ENCODE data around the gene EXOC6B.

Gene EXOC6B

DNA sequence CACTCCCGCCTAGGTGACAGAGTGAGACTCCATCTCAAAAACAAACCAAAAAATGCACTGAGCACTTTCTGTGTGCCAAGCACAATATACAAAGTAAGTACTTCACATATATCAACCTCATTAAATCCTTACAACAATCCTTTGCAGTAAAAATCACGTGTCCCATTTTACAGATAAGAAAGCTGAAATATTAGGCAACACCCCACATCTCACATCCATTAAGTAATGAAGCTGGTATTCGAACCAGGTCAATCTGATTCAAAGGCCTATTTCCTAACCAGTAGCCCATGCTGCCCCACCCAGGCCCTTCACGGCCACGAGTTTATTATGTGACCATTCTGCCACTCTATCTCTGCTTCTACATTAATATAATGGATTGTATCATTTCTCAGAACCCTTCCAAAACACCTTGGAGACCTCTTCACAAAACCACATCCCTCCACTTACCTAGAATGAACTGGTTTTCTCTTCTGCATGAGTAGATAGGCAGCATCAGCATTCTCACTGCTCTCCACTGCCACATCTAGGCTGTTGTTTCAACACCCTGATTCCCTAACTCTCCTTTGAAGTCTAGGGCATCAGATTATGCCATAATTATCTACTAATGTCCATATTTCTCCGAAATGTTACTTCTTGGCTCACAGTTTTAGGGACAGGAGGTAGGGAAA is 3.1 kb upstream of the EXOC6B start:
- Histone ChIP-seq H3K4me1 (ENCODE audit: control insufficient read depth, insufficient read depth, low read length) (peaks cover 6% of the 10 kb centered on the region), H3K27ac (ENCODE audit: low read length) (no peak overlapping the region), H3K27me3 (ENCODE audit: control insufficient read depth in 1 of 2, insufficient read depth in 2 of 2, low read length in 2 of 2) (no peaks in the 10 kb centered on the region), H3K9ac (ENCODE audit: low read length in 2 of 2) (no peak overlapping the region), H3K9me3 (ENCODE audit: control insufficient read depth in 2 of 2, low read length in 2 of 2) (no peaks in the 10 kb centered on the region), H3K36me3 (ENCODE audit: control insufficient read depth in 2 of 2, insufficient read depth in 2 of 2, low read length in 2 of 2) (no peaks in the 10 kb centered on the region), H3K4me3 (ENCODE audit: low read length in 2 of 2) (no peak overlapping the region)

DNA sequence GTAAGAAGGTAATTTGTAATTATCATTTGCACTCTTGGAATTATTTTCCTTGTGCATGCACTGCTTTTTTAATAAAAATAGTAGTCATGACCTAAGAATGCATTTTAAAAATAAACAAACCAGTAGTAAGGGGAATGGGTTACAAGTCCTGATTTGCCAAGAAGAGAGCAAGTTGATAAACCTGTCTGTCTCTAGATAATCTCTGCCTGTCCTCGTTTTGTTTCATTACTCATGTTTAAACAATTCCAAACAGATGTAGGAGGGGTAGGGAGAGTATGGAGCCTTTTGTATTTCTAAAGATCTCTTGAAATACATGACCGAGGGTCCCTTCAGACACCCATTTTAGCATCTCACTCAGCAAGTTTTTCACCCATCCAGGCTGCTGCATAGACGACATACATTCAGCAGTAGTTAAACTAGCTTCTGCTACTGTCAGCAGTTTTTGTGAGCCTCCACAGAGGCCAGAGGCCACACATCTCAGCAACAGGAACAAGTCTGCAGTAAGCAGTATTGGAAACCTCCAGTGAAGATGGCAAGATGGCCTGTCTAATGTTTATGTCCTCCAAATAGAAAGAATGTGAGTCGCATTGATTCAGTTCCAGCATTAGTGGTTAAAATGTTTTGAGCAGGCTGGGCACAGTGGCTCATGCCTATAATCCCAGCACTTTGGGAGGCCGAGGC is 2.3 kb upstream of the EXOC6B start:
- Histone ChIP-seq H3K9ac (ENCODE audit: low read length in 2 of 2) (no peak overlapping the region), H3K9me3 (ENCODE audit: control insufficient read depth in 2 of 2, low read length in 2 of 2) (no peaks in the 10 kb centered on the region), H3K4me1 (ENCODE audit: control insufficient read depth, insufficient read depth, low read length) (peaks cover 7% of the 10 kb centered on the region), H3K4me3 (ENCODE audit: low read length in 2 of 2) (no peak overlapping the region), H3K36me3 (ENCODE audit: control insufficient read depth in 2 of 2, insufficient read depth in 2 of 2, low read length in 2 of 2) (no peaks in the 10 kb centered on the region), H3K27me3 (ENCODE audit: control insufficient read depth in 1 of 2, insufficient read depth in 2 of 2, low read length in 2 of 2) (no peaks in the 10 kb centered on the region), H3K27ac (ENCODE audit: low read length) (no peak overlapping the region)

DNA sequence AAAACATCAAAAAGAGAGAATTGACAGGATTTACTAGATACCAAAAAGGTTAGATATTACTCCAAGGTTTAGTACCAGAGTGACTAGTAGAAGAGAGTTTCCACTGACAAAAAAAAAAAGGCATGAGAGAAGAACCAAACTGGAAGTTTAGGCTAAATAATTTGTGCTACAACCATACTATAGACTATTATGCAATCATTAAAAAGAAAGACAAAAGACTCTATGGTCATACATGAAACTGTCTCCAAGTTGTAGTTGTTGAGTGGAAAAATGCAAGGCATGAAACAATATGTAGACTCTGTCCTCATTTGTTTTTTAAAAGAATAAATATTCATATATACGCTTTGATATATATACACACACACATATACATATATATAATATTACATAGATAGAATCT is 1.7 kb upstream of the EXOC6B start:
- Histone ChIP-seq H3K9me3 (ENCODE audit: control insufficient read depth in 2 of 2, low read length in 2 of 2) (no peaks in the 10 kb centered on the region), H3K9ac (ENCODE audit: low read length in 2 of 2) (no peak overlapping the region), H3K4me1 (ENCODE audit: control insufficient read depth, insufficient read depth, low read length) (peaks cover 7% of the 10 kb centered on the region), H3K27ac (ENCODE audit: low read length) (no peak overlapping the region), H3K27me3 (ENCODE audit: control insufficient read depth in 1 of 2, insufficient read depth in 2 of 2, low read length in 2 of 2) (no peaks in the 10 kb centered on the region), H3K36me3 (ENCODE audit: control insufficient read depth in 2 of 2, insufficient read depth in 2 of 2, low read length in 2 of 2) (no peaks in the 10 kb centered on the region), H3K4me3 (ENCODE audit: low read length in 2 of 2) (no peak overlapping the region)

DNA sequence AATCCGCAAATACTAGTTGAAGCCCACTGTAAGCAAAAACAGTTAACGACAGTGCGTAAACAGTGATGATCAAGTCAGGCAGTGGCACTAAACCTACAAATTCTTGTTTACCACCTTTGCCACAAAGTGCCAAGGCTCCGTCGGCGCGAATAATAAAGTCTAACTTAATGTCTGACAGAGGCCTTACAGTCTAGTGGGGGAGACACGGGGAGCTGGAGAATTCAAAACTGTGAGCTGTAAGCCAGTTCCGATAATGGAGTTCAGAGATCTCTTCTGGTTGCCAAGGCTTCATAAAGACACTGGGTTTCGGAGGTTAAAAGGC is 284 bp upstream of the EXOC6B start:
- peak overlapping the region; percentile 77 to 91 for H3K4me3 ChIP-seq (ENCODE audit: low read length in 2 of 2)
- no peaks in the 10 kb centered on the region for H3K36me3 ChIP-seq (ENCODE audit: control insufficient read depth in 2 of 2, insufficient read depth in 2 of 2, low read length in 2 of 2)

DNA sequence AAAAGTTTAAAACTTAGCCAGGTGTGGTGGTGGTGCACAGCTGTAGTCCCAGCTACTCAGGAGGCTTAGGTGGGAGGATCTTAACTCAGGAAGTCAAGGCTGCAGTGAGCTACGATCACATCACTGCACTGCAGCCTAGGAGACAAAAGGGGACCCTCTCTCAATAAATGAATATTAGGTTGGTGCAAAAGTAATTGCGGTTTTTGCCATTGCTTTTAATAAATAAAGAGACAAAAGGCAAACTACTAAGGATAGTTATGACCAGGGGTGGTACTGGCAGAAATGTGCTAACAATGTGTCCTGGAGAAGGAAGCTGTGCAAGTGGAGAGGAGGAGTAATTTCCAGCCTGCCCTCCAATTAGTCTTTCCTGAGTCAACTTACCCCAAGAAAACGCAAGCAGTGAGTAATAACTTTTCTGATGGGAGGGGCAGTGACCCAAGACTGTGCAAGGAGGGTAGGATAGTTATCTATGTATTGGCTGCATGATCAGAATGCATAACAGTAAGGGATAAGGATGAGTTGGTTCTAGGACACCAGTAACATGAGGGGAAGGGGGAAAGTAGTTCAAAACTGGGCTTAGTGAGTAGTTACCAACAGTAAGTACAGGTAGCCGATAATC is 1.5 kb downstream of the EXOC6B start:
- Histone ChIP-seq H3K27me3 (ENCODE audit: control insufficient read depth in 1 of 2, insufficient read depth in 2 of 2, low read length in 2 of 2) (no peaks in the 10 kb centered on the region), H3K4me3 (ENCODE audit: low read length in 2 of 2) (peak overlapping the region; percentile 77 to 91), H3K9me3 (ENCODE audit: control insufficient read depth in 2 of 2, low read length in 2 of 2) (no peaks in the 10 kb centered on the region), H3K36me3 (ENCODE audit: control insufficient read depth in 2 of 2, insufficient read depth in 2 of 2, low read length in 2 of 2) (no peaks in the 10 kb centered on the region), H3K27ac (ENCODE audit: low read length) (no peak overlapping the region), H3K9ac (ENCODE audit: low read length in 2 of 2) (peak overlapping the region in 1 of 2 donors; percentile 79), H3K4me1 (ENCODE audit: control insufficient read depth, insufficient read depth, low read length) (peaks cover 7% of the 10 kb centered on the region)

More for the DNA sequence above, 284 bp upstream of the EXOC6B start:
- no peaks in the 10 kb centered on the region for H3K9me3 ChIP-seq (ENCODE audit: control insufficient read depth in 2 of 2, low read length in 2 of 2)
- H3K9ac ChIP-seq (ENCODE audit: low read length in 2 of 2) = no peak overlapping the region
- H3K27me3 ChIP-seq (ENCODE audit: control insufficient read depth in 1 of 2, insufficient read depth in 2 of 2, low read length in 2 of 2) = no peaks in the 10 kb centered on the region
- no peak overlapping the region for H3K27ac ChIP-seq (ENCODE audit: low read length)
- peaks cover 7% of the 10 kb centered on the region for H3K4me1 ChIP-seq (ENCODE audit: control insufficient read depth, insufficient read depth, low read length)

GRCh38 chr2:72822794-72823193 is 3.0 kb downstream of the EXOC6B start:
- peaks cover 7% of the 10 kb centered on the region for H3K4me1 ChIP-seq (ENCODE audit: control insufficient read depth, insufficient read depth, low read length)
- no peaks in the 10 kb centered on the region for H3K27me3 ChIP-seq (ENCODE audit: control insufficient read depth in 1 of 2, insufficient read depth in 2 of 2, low read length in 2 of 2)
- no peaks in the 10 kb centered on the region for H3K36me3 ChIP-seq (ENCODE audit: control insufficient read depth in 2 of 2, insufficient read depth in 2 of 2, low read length in 2 of 2)
- no peak overlapping the region for H3K4me3 ChIP-seq (ENCODE audit: low read length in 2 of 2)
- no peak overlapping the region for H3K9ac ChIP-seq (ENCODE audit: low read length in 2 of 2)
- H3K27ac ChIP-seq (ENCODE audit: low read length) = no peak overlapping the region
- no peaks in the 10 kb centered on the region for H3K9me3 ChIP-seq (ENCODE audit: control insufficient read depth in 2 of 2, low read length in 2 of 2)

GRCh38 chr2:72821983-72822382 is 3.9 kb downstream of the EXOC6B start:
- Histone ChIP-seq H3K9me3 (ENCODE audit: control insufficient read depth in 2 of 2, low read length in 2 of 2) (no peaks in the 10 kb centered on the region), H3K27me3 (ENCODE audit: control insufficient read depth in 1 of 2, insufficient read depth in 2 of 2, low read length in 2 of 2) (no peaks in the 10 kb centered on the region), H3K27ac (ENCODE audit: low read length) (no peak overlapping the region), H3K4me3 (ENCODE audit: low read length in 2 of 2) (no peak overlapping the region), H3K9ac (ENCODE audit: low read length in 2 of 2) (no peak overlapping the region), H3K36me3 (ENCODE audit: control insufficient read depth in 2 of 2, insufficient read depth in 2 of 2, low read length in 2 of 2) (no peaks in the 10 kb centered on the region), H3K4me1 (ENCODE audit: control insufficient read depth, insufficient read depth, low read length) (peaks cover 7% of the 10 kb centered on the region)

DNA sequence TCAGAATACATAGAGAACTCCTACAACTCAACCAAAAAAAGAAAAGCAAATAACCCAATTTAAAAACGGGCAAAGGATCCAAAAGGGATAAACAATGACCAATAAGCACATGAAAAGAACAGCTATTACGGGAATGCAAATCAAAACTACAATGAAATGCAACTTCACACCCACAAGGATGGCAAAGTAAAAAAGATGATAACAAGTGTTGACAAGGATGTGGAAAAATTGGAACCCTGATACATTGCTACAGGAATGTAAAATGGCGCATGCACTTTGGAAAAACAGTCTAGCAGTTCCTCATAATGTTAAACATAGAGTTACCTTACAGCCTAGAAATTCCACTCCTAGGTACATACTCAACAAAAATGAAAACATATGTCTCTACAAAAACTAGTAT is 4.7 kb downstream of the EXOC6B start:
- no peaks in the 10 kb centered on the region for H3K36me3 ChIP-seq (ENCODE audit: control insufficient read depth in 2 of 2, insufficient read depth in 2 of 2, low read length in 2 of 2)
- no peaks in the 10 kb centered on the region for H3K27me3 ChIP-seq (ENCODE audit: control insufficient read depth in 1 of 2, insufficient read depth in 2 of 2, low read length in 2 of 2)
- peaks cover 7% of the 10 kb centered on the region for H3K4me1 ChIP-seq (ENCODE audit: control insufficient read depth, insufficient read depth, low read length)

GRCh38 chr2:72819501-72819900 is 6.3 kb downstream of the EXOC6B start:
- Histone ChIP-seq H3K27me3 (ENCODE audit: control insufficient read depth in 1 of 2, insufficient read depth in 2 of 2, low read length in 2 of 2) (no peaks in the 10 kb centered on the region), H3K9ac (ENCODE audit: low read length in 2 of 2) (no peak overlapping the region), H3K9me3 (ENCODE audit: control insufficient read depth in 2 of 2, low read length in 2 of 2) (no peaks in the 10 kb centered on the region), H3K4me1 (ENCODE audit: control insufficient read depth, insufficient read depth, low read length) (peaks cover 5% of the 10 kb centered on the region), H3K36me3 (ENCODE audit: control insufficient read depth in 2 of 2, insufficient read depth in 2 of 2, low read length in 2 of 2) (no peaks in the 10 kb centered on the region), H3K4me3 (ENCODE audit: low read length in 2 of 2) (no peak overlapping the region), H3K27ac (ENCODE audit: low read length) (no peak overlapping the region)

More for the DNA sequence above, 4.7 kb downstream of the EXOC6B start:
- Histone ChIP-seq H3K4me3 (ENCODE audit: low read length in 2 of 2) (no peak overlapping the region), H3K9ac (ENCODE audit: low read length in 2 of 2) (no peak overlapping the region), H3K27ac (ENCODE audit: low read length) (no peak overlapping the region), H3K9me3 (ENCODE audit: control insufficient read depth in 2 of 2, low read length in 2 of 2) (no peaks in the 10 kb centered on the region)

DNA sequence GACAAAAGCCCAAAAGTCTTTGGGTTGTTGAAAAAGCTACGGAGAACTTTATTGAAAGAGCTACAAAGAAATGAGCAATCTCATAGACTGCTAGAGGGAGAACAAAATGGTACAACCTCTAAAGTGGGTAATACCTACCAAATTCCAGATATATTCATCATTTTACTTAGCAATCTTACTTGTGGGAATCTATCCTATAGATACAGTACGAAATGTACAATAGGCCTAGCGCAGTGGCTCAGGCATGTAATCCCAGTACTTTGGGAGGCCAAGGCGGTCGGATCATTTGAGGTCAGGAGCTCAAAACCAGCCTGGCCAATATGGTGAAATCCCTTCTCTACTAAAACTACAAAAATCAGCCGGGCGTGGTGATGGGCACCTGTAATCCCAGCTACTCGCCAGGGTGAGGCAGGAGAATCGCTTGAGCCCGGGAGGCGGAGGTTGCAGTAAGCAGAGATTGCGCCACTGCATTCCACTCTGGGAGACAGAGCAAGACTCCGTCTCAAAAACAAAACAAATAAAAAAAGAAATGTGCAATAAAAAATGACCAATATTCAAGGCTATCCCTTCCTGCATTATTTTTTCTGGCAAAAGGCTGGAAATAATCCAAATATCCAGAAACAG is 10.1 kb downstream of the EXOC6B start:
- no peaks in the 10 kb centered on the region for H3K27me3 ChIP-seq (ENCODE audit: control insufficient read depth in 1 of 2, insufficient read depth in 2 of 2, low read length in 2 of 2)
- no peak overlapping the region for H3K27ac ChIP-seq (ENCODE audit: low read length)
- no peak overlapping the region for H3K4me3 ChIP-seq (ENCODE audit: low read length in 2 of 2)
- H3K9ac ChIP-seq (ENCODE audit: low read length in 2 of 2) = no peak overlapping the region
- no peaks in the 10 kb centered on the region for H3K9me3 ChIP-seq (ENCODE audit: control insufficient read depth in 2 of 2, low read length in 2 of 2)
- peaks cover 0 to 1% of the 10 kb centered on the region in 2 donors for H3K36me3 ChIP-seq (ENCODE audit: control insufficient read depth in 2 of 2, insufficient read depth in 2 of 2, low read length in 2 of 2)
- no peaks in the 10 kb centered on the region for H3K4me1 ChIP-seq (ENCODE audit: control insufficient read depth, insufficient read depth, low read length)

Data from stomach smooth muscle (tissue), 2 donors.